ENCODE data around the gene ABCC11.

- TF ChIP-seq POLR2A (IDR thresholded peaks at IDR 0.05) (peak; percentile 38 to 46), EP300 (IDR thresholded peaks at IDR 0.05) (peak in 1 of 4 donors; percentile 34)
Measured at GRCh38 chr16:48244080-48244862, 3.1 kb downstream of the ABCC11 start, which contains the start of gene LONP2.

All from sigmoid colon (tissue), 4 donors.